ENCODE results near the gene SHROOM3. TPM values are rescaled to one million over a fixed set of nuclear protein-coding genes. Genes with fewer than 3 reads are reported as not detected.

The SHROOM3 gene
- total RNA-seq, 4 donors from 2014 or later: 44.4 to 101 (median 88.5) TPM

GRCh38 chr4:76502886-76503285 is 67.9 kb downstream of the SHROOM3 start:
- no peak for TF ChIP-seq POLR2A (IDR thresholded peaks at IDR 0.05; ENCODE audit: low read depth)
- TF ChIP-seq EP300 (IDR thresholded peaks at IDR 0.05): no peak
- no peak for TF ChIP-seq POLR2AphosphoS5 (IDR thresholded peaks at IDR 0.05)
- TF ChIP-seq CTCF (IDR thresholded peaks at IDR 0.05): no peak
- intact Hi-C loops (cut with DNase I): loop anchor here (10.0 kb wide), 1 partner anchor 318 kb away; no protein-coding TSS in a partner anchor
- no peak overlapping the region for H3K27ac ChIP-seq (replicated peaks in 1 of 4)

GRCh38 chr4:76504613-76505465 is 69.8 kb downstream of the SHROOM3 start:
- peaks cover 0 to 10% (median 4%) of the 10 kb centered on the region in 4 donors for H3K4me1 ChIP-seq
- no peak for DNase-seq (ENCODE audit: extremely low spot score)
- TF ChIP-seq CTCF (IDR thresholded peaks at IDR 0.05): peak; percentile 69 to 74 (median 74)
- TF ChIP-seq POLR2AphosphoS5 (IDR thresholded peaks at IDR 0.05): no peak
- no peak overlapping the region for H3K27ac ChIP-seq (replicated peaks in 1 of 4)
- H3K9me3 ChIP-seq: no peaks in the 10 kb centered on the region
- 60% methylated on average over 2 of the region's 2 CpGs for WGBS
- intact Hi-C loops (cut with DNase I): loop anchor here (2.0 to 10.0 kb wide), 2 partner anchors 74 to 320 kb away; no protein-coding TSS in a partner anchor
- H3K27me3 ChIP-seq: no peaks in the 10 kb centered on the region
- no peaks in the 10 kb centered on the region for H3K36me3 ChIP-seq
- no peak overlapping the region for H3K4me3 ChIP-seq

More at GRCh38 chr4:76502886-76503285, 67.9 kb downstream of the SHROOM3 start:
- Histone ChIP-seq H3K36me3 (no peaks in the 10 kb centered on the region), H3K9me3 (no peaks in the 10 kb centered on the region), H3K27me3 (no peaks in the 10 kb centered on the region), H3K4me3 (no peak overlapping the region), H3K4me1 (peaks cover 0 to 23% (median 13%) of the 10 kb centered on the region in 4 donors)
- DNase-seq (ENCODE audit: extremely low spot score): no peak
- 83% methylated on average over 1 of the region's 1 CpG for WGBS

- WGBS: 76% methylated on average over 1 of the region's 1 CpG
- no peak for DNase-seq (ENCODE audit: extremely low spot score)
- H3K27ac ChIP-seq (replicated peaks in 1 of 4): no peak overlapping the region
- H3K9me3 ChIP-seq: no peaks in the 10 kb centered on the region
- H3K4me1 ChIP-seq: peaks cover 0 to 22% (median 16%) of the 10 kb centered on the region in 4 donors
- TF ChIP-seq EP300 (IDR thresholded peaks at IDR 0.05): no peak
- no peak for TF ChIP-seq POLR2AphosphoS5 (IDR thresholded peaks at IDR 0.05)
- no peak for TF ChIP-seq POLR2A (IDR thresholded peaks at IDR 0.05; ENCODE audit: low read depth)
- no peak for TF ChIP-seq CTCF (IDR thresholded peaks at IDR 0.05)
- H3K36me3 ChIP-seq: no peaks in the 10 kb centered on the region
- H3K4me3 ChIP-seq: no peak overlapping the region
- no peaks in the 10 kb centered on the region for H3K27me3 ChIP-seq
- intact Hi-C loops (cut with DNase I): loop anchor here (2.0 to 5.0 kb wide), 3 partner anchors 245 to 690 kb away; no protein-coding TSS in a partner anchor
These were observed 76.9 kb downstream of the SHROOM3 start for GRCh38 chr4:76511947-76512346.

GRCh38 chr4:76513482-76513881 is 78.5 kb downstream of the SHROOM3 start:
- no peak for DNase-seq (ENCODE audit: extremely low spot score)
- Histone ChIP-seq H3K4me3 (no peak overlapping the region), H3K36me3 (no peaks in the 10 kb centered on the region), H3K27ac (replicated peaks in 1 of 4) (no peak overlapping the region), H3K4me1 (peaks cover 0 to 24% (median 16%) of the 10 kb centered on the region in 4 donors), H3K9me3 (no peaks in the 10 kb centered on the region), H3K27me3 (no peaks in the 10 kb centered on the region)
- WGBS: 90% methylated on average over 7 of the region's 7 CpGs
- TF ChIP-seq POLR2AphosphoS5 (IDR thresholded peaks at IDR 0.05) (no peak), CTCF (IDR thresholded peaks at IDR 0.05) (no peak), POLR2A (IDR thresholded peaks at IDR 0.05; ENCODE audit: low read depth) (no peak), EP300 (IDR thresholded peaks at IDR 0.05) (no peak)
- intact Hi-C loops (cut with DNase I): loop anchor here (5.0 kb wide), 2 partner anchors 534 to 689 kb away; no protein-coding TSS in a partner anchor

Data from esophagus muscularis mucosa (tissue), 4 donors.